WTC11 (cell line): Measurements from ENCODE around the gene CACNA2D4. TPM values are rescaled to one million over a fixed set of nuclear protein-coding genes. Genes with fewer than 3 reads are reported as not detected.

Source experiments
- ATAC-seq: fragments of 200-7000 bp; cut with Tn5 transposase; 2 replicates; pipeline ENCODE4 v1.10.0; 2021; ENCODE audit warnings: mild to moderate bottlenecking, moderate library complexity
- CTCF ChIA-PET: fragments of 300-600 bp; sonication (Branson Sonifier 250); formaldehyde crosslinking; loops from one replicate; lab custom pipeline; 2021; ENCODE audit warnings: antibody characterized with exemption; lab: Charles Lee
- POLR2A ChIA-PET: fragments of 350-600 bp; sonication (Branson Sonifier 250); formaldehyde crosslinking; loops from one replicate; lab custom pipeline; 2021; ENCODE audit warnings: antibody characterized with exemption; lab: Charles Lee
- DNase-seq: peaks from one replicate; pipeline ENCODE4 v3.0.0; 2021; ENCODE audit warnings: low spot score
- H3K27ac Mint-ChIP-seq: 2 replicates; pipeline ENCODE4 v1.8.0; 2021; ENCODE audit warnings: mixed read lengths
- H3K27me3 Mint-ChIP-seq: 2 replicates; pipeline ENCODE4 v1.8.0; 2021; ENCODE audit warnings: low read depth, mild to moderate bottlenecking, moderate library complexity, mixed read lengths
- H3K36me3 Mint-ChIP-seq: 2 replicates; pipeline ENCODE4 v1.8.0; 2021; ENCODE audit warnings: mixed read lengths
- H3K4me1 Mint-ChIP-seq: 2 replicates; pipeline ENCODE4 v1.8.0; 2022; ENCODE audit warnings: mixed read lengths
- H3K4me3 Mint-ChIP-seq: 2 replicates; pipeline ENCODE4 v1.8.0; 2021; ENCODE audit warnings: mild to moderate bottlenecking, moderate library complexity, mixed read lengths
- H3K9me3 Mint-ChIP-seq: 2 replicates; pipeline ENCODE4 v1.8.0; 2021; ENCODE audit warnings: mixed read lengths
- ATF3 ChIP-seq: sonication (generic); formaldehyde crosslinking; conservative IDR thresholded peaks from 2 replicates; pipeline ENCODE4 v1.8.1; 2022; ENCODE audit warnings: mild to moderate bottlenecking, missing genetic modification reagents
- E2F1 ChIP-seq: sonication (generic); formaldehyde crosslinking; IDR thresholded peaks from 2 replicates; pipeline ENCODE4 v1.8.0; 2022; ENCODE audit warnings: mild to moderate bottlenecking, missing genetic modification reagents
- ETV6 ChIP-seq: sonication (generic); formaldehyde crosslinking; IDR thresholded peaks from 2 replicates; pipeline ENCODE4 v1.8.1; 2022; ENCODE audit warnings: mild to moderate bottlenecking, missing genetic modification reagents
- GABPB1 ChIP-seq: sonication (generic); formaldehyde crosslinking; IDR thresholded peaks from 2 replicates; pipeline ENCODE4 v1.8.1; 2023; ENCODE audit warnings: mild to moderate bottlenecking, missing genetic modification reagents
- HMGXB4 ChIP-seq: sonication (generic); formaldehyde crosslinking; IDR thresholded peaks from 2 replicates; pipeline ENCODE4 v1.8.1; 2023; ENCODE audit warnings: mild to moderate bottlenecking, moderate library complexity, missing genetic modification reagents
- KAT7 ChIP-seq: sonication (generic); formaldehyde crosslinking; IDR thresholded peaks from 2 replicates; pipeline ENCODE4 v1.8.1; 2023; ENCODE audit warnings: missing genetic modification reagents, mild to moderate bottlenecking, borderline replicate concordance
- NFYB ChIP-seq: sonication (generic); formaldehyde crosslinking; conservative IDR thresholded peaks from 2 replicates; pipeline ENCODE4 v1.8.0; 2022; ENCODE audit warnings: low read depth, missing genetic modification reagents
- NR2C2 ChIP-seq: sonication (generic); formaldehyde crosslinking; IDR thresholded peaks from 2 replicates; pipeline ENCODE4 v1.8.0; 2022; ENCODE audit warnings: mild to moderate bottlenecking, missing genetic modification reagents
- OVOL2 ChIP-seq: fragments of 250-450 bp; sonication (Bioruptor Pico); IDR thresholded peaks from 2 replicates; pipeline ENCODE4 v1.9.0; 2021; ENCODE audit warnings: mild to moderate bottlenecking, borderline replicate concordance
- PRDM15 ChIP-seq: sonication (generic); formaldehyde crosslinking; IDR thresholded peaks from 2 replicates; pipeline ENCODE4 v1.8.0; 2022; ENCODE audit warnings: missing genetic modification reagents
- SMAD4 ChIP-seq: sonication (generic); formaldehyde crosslinking; IDR thresholded peaks from 2 replicates; pipeline ENCODE4 v1.8.0; 2022; ENCODE audit warnings: mild to moderate bottlenecking, missing genetic modification reagents
- STAT6 ChIP-seq: sonication (generic); formaldehyde crosslinking; conservative IDR thresholded peaks from 2 replicates; pipeline ENCODE4 v1.8.1; 2023; ENCODE audit warnings: mild to moderate bottlenecking, low read depth, missing genetic modification reagents, moderate library complexity
- ZMAT4 ChIP-seq: fragments of 250-450 bp; sonication (Bioruptor Pico); IDR thresholded peaks from 2 replicates; pipeline ENCODE4 v1.9.0; 2021; ENCODE audit warnings: mild to moderate bottlenecking
- ZNF138 ChIP-seq: sonication (generic); formaldehyde crosslinking; conservative IDR thresholded peaks from 2 replicates; pipeline ENCODE4 v1.8.1; 2022; ENCODE audit warnings: mild to moderate bottlenecking, moderate library complexity, missing genetic modification reagents
- ZNF232 ChIP-seq: sonication (generic); formaldehyde crosslinking; IDR thresholded peaks from 2 replicates; pipeline ENCODE4 v1.8.0; 2022; ENCODE audit warnings: mild to moderate bottlenecking, missing genetic modification reagents
- ZNF425 ChIP-seq: fragments of 250-450 bp; sonication (Bioruptor Pico); conservative IDR thresholded peaks from 2 replicates; pipeline ENCODE4 v1.9.0; 2021; ENCODE audit warnings: mild to moderate bottlenecking
- total RNA-seq: library from RNA; stranded (reverse); gene quantifications from 3 replicates; pipeline ENCODE4 v1.2.3, GENCODE V29; 2021

The CACNA2D4 gene
- total RNA-seq, 1 experiment from 2014 or later, result 0.04 TPM

GRCh38 chr12:1853716-1854115 is 64.7 kb downstream of the CACNA2D4 start:
- Mint-ChIP-seq H3K4me3 (no peak overlapping the region), H3K4me1 (peaks cover 6% of the 10 kb centered on the region), H3K36me3 (peaks cover 17% of the 10 kb centered on the region), H3K9me3 (peaks cover 38% of the 10 kb centered on the region)
- no peak for TF ChIP-seq ZNF138 (CRISPR knock-in tag)
- no peak for TF ChIP-seq ZNF232 (CRISPR knock-in tag)
- no peak for TF ChIP-seq NFYB (CRISPR knock-in tag)
- TF ChIP-seq ZMAT4, result no peak
- no peak for TF ChIP-seq HMGXB4
- no peak for TF ChIP-seq STAT6 (CRISPR knock-in tag)
- no peak for TF ChIP-seq PRDM15 (CRISPR knock-in tag)
- no peak for TF ChIP-seq ETV6 (CRISPR knock-in tag)
- TF ChIP-seq GABPB1 (CRISPR knock-in tag), result no peak
- no peak for TF ChIP-seq SMAD4 (CRISPR knock-in tag)
- TF ChIP-seq, all 79 proteins: peak for 0
- CTCF ChIA-PET, result no interaction called here
- no peak for DNase-seq
- H3K27me3 Mint-ChIP-seq, result peaks cover 5% of the 10 kb centered on the region
- POLR2A ChIA-PET, result no interaction called here
- ATAC-seq, result no peak
- no peak overlapping the region for H3K27ac Mint-ChIP-seq

- TF ChIP-seq E2F1 (CRISPR knock-in tag), result no peak
- no peak for TF ChIP-seq KAT7 (CRISPR knock-in tag)
- no peak for TF ChIP-seq ATF3 (CRISPR knock-in tag)
- TF ChIP-seq NR2C2 (CRISPR knock-in tag), result no peak
- TF ChIP-seq ZNF425 (CRISPR knock-in tag), result no peak
- no peak for TF ChIP-seq OVOL2
- TF ChIP-seq, all 79 proteins: peak for 0
- CTCF ChIA-PET, result no interaction called here
These were observed 66.4 kb downstream of the CACNA2D4 start for GRCh38 chr12:1852076-1852475.

More at GRCh38 chr12:1852076-1852475, 66.4 kb downstream of the CACNA2D4 start:
- POLR2A ChIA-PET, result no interaction called here
- ATAC-seq, result no peak
- H3K27me3 Mint-ChIP-seq, result peaks cover 5% of the 10 kb centered on the region
- no peak overlapping the region for H3K4me3 Mint-ChIP-seq
- H3K4me1 Mint-ChIP-seq, result peaks cover 9% of the 10 kb centered on the region
- H3K9me3 Mint-ChIP-seq, result peaks cover 35% of the 10 kb centered on the region
- H3K36me3 Mint-ChIP-seq, result peaks cover 17% of the 10 kb centered on the region
- no peak for DNase-seq
- no peak overlapping the region for H3K27ac Mint-ChIP-seq
